Measurements from ENCODE around the gene ZBTB42. TPM values are rescaled to one million over a fixed set of nuclear protein-coding genes. Genes with fewer than 3 reads are reported as not detected.

Gene ZBTB42
- total RNA-seq, 1 experiment from 2014 or later: 6.1 TPM

DNA sequence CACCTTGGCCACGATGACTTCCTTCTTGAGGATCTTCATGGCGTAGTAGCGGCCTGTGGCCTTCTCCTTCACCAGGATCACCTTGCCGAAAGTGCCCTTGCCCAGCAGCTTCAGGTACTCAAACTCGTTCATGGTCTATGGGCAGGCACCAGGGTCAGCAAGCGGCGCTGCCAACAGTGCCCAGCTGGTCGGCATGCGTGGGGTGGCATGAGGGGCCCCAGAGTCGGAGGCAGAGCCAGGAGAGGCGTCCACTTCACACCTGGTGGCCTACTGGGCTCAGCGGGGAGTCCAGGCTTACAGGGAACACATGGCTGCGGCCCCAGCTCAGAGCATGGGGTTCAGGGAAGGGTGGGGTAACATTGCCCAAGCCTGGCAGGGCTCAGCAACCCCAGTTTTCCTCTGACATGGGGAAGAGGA is 25.8 kb upstream of the ZBTB42 start:
- Mint-ChIP-seq H3K36me3 (ENCODE audit: insufficient read depth in 1 of 3, low read depth in 3 of 3) (peaks cover 30 to 46% (median 44%) of the 10 kb centered on the region in 3 experiments), H3K4me1 (no peaks in the 10 kb centered on the region), H3K27me3 (ENCODE audit: low read depth) (no peaks in the 10 kb centered on the region), H3K4me3 (no peak overlapping the region), H3K9me3 (peaks cover 0 to 9% of the 10 kb centered on the region in 2 experiments; a peak in 4 of 5 replicates), H3K27ac (no peak overlapping the region)
- Histone ChIP-seq H3K9me3 (ENCODE audit: control insufficient read depth, low read depth, low read length) (no peaks in the 10 kb centered on the region), H4K5ac (ENCODE audit: insufficient read length, low read depth, low read length) (no peak overlapping the region), H2BK20ac (ENCODE audit: low read depth, low read length, poor library complexity, severe bottlenecking) (no peak overlapping the region), H3K79me1 (ENCODE audit: insufficient read depth, low read depth, low read length, poor library complexity, severe bottlenecking) (no peaks in the 10 kb centered on the region), H3K56ac (ENCODE audit: insufficient read length, low read depth, low read length) (no peak overlapping the region), H4K91ac (ENCODE audit: insufficient read length, low read depth, low read length) (no peak overlapping the region), H2BK120ac (ENCODE audit: low read depth, low read length, poor library complexity, severe bottlenecking) (no peak overlapping the region), H3K79me2 (ENCODE audit: insufficient read depth, low read length) (no peaks in the 10 kb centered on the region), H3K23ac (ENCODE audit: insufficient read length, low read depth, low read length) (no peak overlapping the region), H3K23me2 (ENCODE audit: insufficient read length, low read depth, low read length, poor library complexity, severe bottlenecking) (no peaks in the 10 kb centered on the region), H3K18ac (ENCODE audit: insufficient read length, low read depth, low read length) (no peak overlapping the region), H2BK5ac (ENCODE audit: insufficient read length, low read length) (no peak overlapping the region), H2AFZ (ENCODE audit: low read length) (no peak overlapping the region), H2BK15ac (ENCODE audit: low read depth, low read length) (no peak overlapping the region), H2AK5ac (ENCODE audit: insufficient read length, low read length) (no peak overlapping the region), H2BK12ac (ENCODE audit: insufficient read length, low read depth, low read length) (no peak overlapping the region), H3K4me2 (ENCODE audit: insufficient read depth, insufficient read length, low read length) (no peak overlapping the region), H3K14ac (ENCODE audit: insufficient read depth, low read length) (no peak overlapping the region), H4K8ac (replicated peaks; ENCODE audit: insufficient read length, low read depth, low read length) (no peak overlapping the region), H3K9ac (ENCODE audit: extremely low read depth, insufficient read length, low read length) (no peak overlapping the region), H4K20me1 (ENCODE audit: control insufficient read depth, insufficient read depth, insufficient read length) (no peaks in the 10 kb centered on the region), H3K27ac (ENCODE audit: insufficient read length, low read depth, low read length) (no peak overlapping the region), H3T11ph (ENCODE audit: low read length) (no peak overlapping the region), H3K4ac (ENCODE audit: low read depth, low read length) (no peak overlapping the region), H3K27me3 (ENCODE audit: insufficient read depth, low read length) (no peaks in the 10 kb centered on the region), H3K4me1 (ENCODE audit: insufficient read depth, low read length) (no peaks in the 10 kb centered on the region)
- WGBS (ENCODE audit: extremely low coverage, insufficient read length, low lambda C conversion rate): no CpG with 5 or more reads among the region's 13 CpGs
- no peak for DNase-seq
- TF ChIP-seq CTCF (conservative IDR thresholded peaks at IDR 0.05): no peak
